ENCODE data around the gene IP6K2.

Gene IP6K2

GRCh38 chr3:48684054-48684349 lies 33.0 kb downstream of the IP6K2 start:
- no peaks in the 10 kb centered on the region for H3K9me3 ChIP-seq (ENCODE audit: insufficient read depth, low read length)
- peaks cover 65% of the 10 kb centered on the region for H3K36me3 ChIP-seq (ENCODE audit: insufficient read depth, insufficient read length, low read length)
- H3K27me3 ChIP-seq (ENCODE audit: insufficient read depth, insufficient read length): no peaks in the 10 kb centered on the region
- peak overlapping the region; percentile 97 for H3K9ac ChIP-seq (ENCODE audit: insufficient read length, low read depth)
- TF ChIP-seq SUZ12 (IDR thresholded peaks at IDR 0.05; ENCODE audit: extremely low read depth, insufficient read depth, insufficient read length) (no peak), ZNF274 (IDR thresholded peaks at IDR 0.05; ENCODE audit: low read depth, low read length) (no peak), YY1 (IDR thresholded peaks at IDR 0.05; ENCODE audit: insufficient read depth, insufficient read length) (no peak)
- peak overlapping the region; percentile 10 for H3K4me3 ChIP-seq (ENCODE audit: insufficient read length, low read depth)
- DNase-seq (ENCODE audit: low read depth, low spot score): no peak
- H3K4me1 ChIP-seq (ENCODE audit: insufficient read depth, insufficient read length): peaks cover 22% of the 10 kb centered on the region

- DNase-seq (ENCODE audit: low read depth, low spot score): no peak
Observed at GRCh38 chr3:48682786-48683185, 34.2 kb downstream of the IP6K2 start.

GRCh38 chr3:48681974-48682610 lies 34.9 kb downstream of the IP6K2 start:
- no peak for DNase-seq (ENCODE audit: low read depth, low spot score)
- H3K9me3 ChIP-seq (ENCODE audit: insufficient read depth, low read length): no peaks in the 10 kb centered on the region

More at GRCh38 chr3:48682786-48683185, 34.2 kb downstream of the IP6K2 start:
- Histone ChIP-seq H3K9me3 (ENCODE audit: insufficient read depth, low read length) (no peaks in the 10 kb centered on the region), H3K4me3 (ENCODE audit: insufficient read length, low read depth) (no peak overlapping the region), H3K4me1 (ENCODE audit: insufficient read depth, insufficient read length) (peaks cover 22% of the 10 kb centered on the region), H3K36me3 (ENCODE audit: insufficient read depth, insufficient read length, low read length) (peaks cover 65% of the 10 kb centered on the region), H3K9ac (ENCODE audit: insufficient read length, low read depth) (no peak overlapping the region), H3K27me3 (ENCODE audit: insufficient read depth, insufficient read length) (no peaks in the 10 kb centered on the region)
- no peak for TF ChIP-seq ZNF274 (IDR thresholded peaks at IDR 0.05; ENCODE audit: low read depth, low read length)
- TF ChIP-seq YY1 (IDR thresholded peaks at IDR 0.05; ENCODE audit: insufficient read depth, insufficient read length): no peak
- TF ChIP-seq SUZ12 (IDR thresholded peaks at IDR 0.05; ENCODE audit: extremely low read depth, insufficient read depth, insufficient read length): no peak

GRCh38 chr3:48681541-48681880 lies 35.5 kb downstream of the IP6K2 start:
- no peak for DNase-seq (ENCODE audit: low read depth, low spot score)
- TF ChIP-seq YY1 (IDR thresholded peaks at IDR 0.05; ENCODE audit: insufficient read depth, insufficient read length) (no peak), ZNF274 (IDR thresholded peaks at IDR 0.05; ENCODE audit: low read depth, low read length) (no peak), SUZ12 (IDR thresholded peaks at IDR 0.05; ENCODE audit: extremely low read depth, insufficient read depth, insufficient read length) (no peak)
- Histone ChIP-seq H3K9me3 (ENCODE audit: insufficient read depth, low read length) (no peaks in the 10 kb centered on the region), H3K27me3 (ENCODE audit: insufficient read depth, insufficient read length) (no peaks in the 10 kb centered on the region), H3K4me1 (ENCODE audit: insufficient read depth, insufficient read length) (peaks cover 22% of the 10 kb centered on the region), H3K9ac (ENCODE audit: insufficient read length, low read depth) (no peak overlapping the region), H3K36me3 (ENCODE audit: insufficient read depth, insufficient read length, low read length) (peaks cover 63% of the 10 kb centered on the region), H3K4me3 (ENCODE audit: insufficient read length, low read depth) (no peak overlapping the region)

More at GRCh38 chr3:48681974-48682610, 34.9 kb downstream of the IP6K2 start:
- Histone ChIP-seq H3K4me3 (ENCODE audit: insufficient read length, low read depth) (no peak overlapping the region), H3K4me1 (ENCODE audit: insufficient read depth, insufficient read length) (peaks cover 22% of the 10 kb centered on the region), H3K9ac (ENCODE audit: insufficient read length, low read depth) (no peak overlapping the region), H3K36me3 (ENCODE audit: insufficient read depth, insufficient read length, low read length) (peaks cover 64% of the 10 kb centered on the region), H3K27me3 (ENCODE audit: insufficient read depth, insufficient read length) (no peaks in the 10 kb centered on the region)
- TF ChIP-seq YY1 (IDR thresholded peaks at IDR 0.05; ENCODE audit: insufficient read depth, insufficient read length): no peak
- TF ChIP-seq SUZ12 (IDR thresholded peaks at IDR 0.05; ENCODE audit: extremely low read depth, insufficient read depth, insufficient read length): no peak
- no peak for TF ChIP-seq ZNF274 (IDR thresholded peaks at IDR 0.05; ENCODE audit: low read depth, low read length)

GRCh38 chr3:48680811-48681540 lies 36.0 kb downstream of the IP6K2 start:
- no peak for TF ChIP-seq SUZ12 (IDR thresholded peaks at IDR 0.05; ENCODE audit: extremely low read depth, insufficient read depth, insufficient read length)
- no peak for TF ChIP-seq ZNF274 (IDR thresholded peaks at IDR 0.05; ENCODE audit: low read depth, low read length)
- TF ChIP-seq YY1 (IDR thresholded peaks at IDR 0.05; ENCODE audit: insufficient read depth, insufficient read length): no peak
- peaks cover 68% of the 10 kb centered on the region for H3K36me3 ChIP-seq (ENCODE audit: insufficient read depth, insufficient read length, low read length)
- H3K4me1 ChIP-seq (ENCODE audit: insufficient read depth, insufficient read length): peaks cover 22% of the 10 kb centered on the region
- no peak overlapping the region for H3K4me3 ChIP-seq (ENCODE audit: insufficient read length, low read depth)
- no peak overlapping the region for H3K9ac ChIP-seq (ENCODE audit: insufficient read length, low read depth)
- H3K9me3 ChIP-seq (ENCODE audit: insufficient read depth, low read length): no peaks in the 10 kb centered on the region
- no peaks in the 10 kb centered on the region for H3K27me3 ChIP-seq (ENCODE audit: insufficient read depth, insufficient read length)
- DNase-seq (ENCODE audit: low read depth, low spot score): no peak

- TF ChIP-seq YY1 (IDR thresholded peaks at IDR 0.05; ENCODE audit: insufficient read depth, insufficient read length): no peak
- TF ChIP-seq ZNF274 (IDR thresholded peaks at IDR 0.05; ENCODE audit: low read depth, low read length): no peak
- no peak for TF ChIP-seq SUZ12 (IDR thresholded peaks at IDR 0.05; ENCODE audit: extremely low read depth, insufficient read depth, insufficient read length)
- H3K9me3 ChIP-seq (ENCODE audit: insufficient read depth, low read length): no peaks in the 10 kb centered on the region
- no peak overlapping the region for H3K9ac ChIP-seq (ENCODE audit: insufficient read length, low read depth)
- no peak for DNase-seq (ENCODE audit: low read depth, low spot score)
- peaks cover 78% of the 10 kb centered on the region for H3K36me3 ChIP-seq (ENCODE audit: insufficient read depth, insufficient read length, low read length)
- H3K4me3 ChIP-seq (ENCODE audit: insufficient read length, low read depth): no peak overlapping the region
- peaks cover 22% of the 10 kb centered on the region for H3K4me1 ChIP-seq (ENCODE audit: insufficient read depth, insufficient read length)
- no peaks in the 10 kb centered on the region for H3K27me3 ChIP-seq (ENCODE audit: insufficient read depth, insufficient read length)
Observed at GRCh38 chr3:48679411-48680391, 37.3 kb downstream of the IP6K2 start.
